Stimulated activated CD4-positive, alpha-beta T cell treated with anti-CD3 and anti-CD28 coated beads, TNF-alpha, amount 100 ng/mL, for 48 hours (primary cell): Measurements from ENCODE around the gene DBNDD1.
A peak's percentile ranks its signal among the peaks of the same experiment; 100 is the strongest.
"Not testable (repeated sequence)": the region's sequence is repeated elsewhere in the genome, so short reads cannot be mapped to it uniquely, and the experiment has no call there.

ENCODE experiments used
- DNase-seq, 3 donors: peaks; one replicate each; pipeline ENCODE4 v3.0.0-alpha.2; 2020; ENCODE audit warnings: low read depth in 3 of 3

The DBNDD1 gene

GRCh38 chr16:90011908-90012501, 7.3 kb downstream of the DBNDD1 start:
- DNase-seq, result no peak

GRCh38 chr16:90011508-90011819, 7.8 kb downstream of the DBNDD1 start:
- DNase-seq, result no peak

- no peak for DNase-seq
Measured at GRCh38 chr16:90010676-90011507, 8.4 kb downstream of the DBNDD1 start.

- no peak for DNase-seq
Measured at GRCh38 chr16:90009172-90009899, 9.9 kb downstream of the DBNDD1 start.

- DNase-seq, result peak; percentile 21 to 54 (median 35)
Measured at GRCh38 chr16:90008708-90009145, 10.5 kb downstream of the DBNDD1 start.

- DNase-seq, result not testable (repeated sequence)
Measured at GRCh38 chr16:90007635-90008234, 11.5 kb downstream of the DBNDD1 start.

GRCh38 chr16:90007015-90007414, 12.2 kb downstream of the DBNDD1 start:
- DNase-seq, result no peak

- no peak for DNase-seq
Measured at GRCh38 chr16:90005956-90006663, 13.1 kb downstream of the DBNDD1 start.

GRCh38 chr16:90004577-90004976, 14.7 kb downstream of the DBNDD1 start:
- no peak for DNase-seq

GRCh38 chr16:90002759-90003158, 16.5 kb downstream of the DBNDD1 start:
- no peak for DNase-seq

- no peak for DNase-seq
Measured at GRCh38 chr16:90001761-90002503, 17.3 kb downstream of the DBNDD1 start.

- no peak for DNase-seq
Measured at GRCh38 chr16:90000733-90001427, 18.4 kb downstream of the DBNDD1 start.

GRCh38 chr16:89999831-90000574, 19.3 kb downstream of the DBNDD1 start:
- no peak for DNase-seq

GRCh38 chr16:89996178-89996489, 23.1 kb downstream of the DBNDD1 start:
- no peak for DNase-seq

- peak; percentile 24 to 56 (median 41) for DNase-seq
Measured at GRCh38 chr16:89995475-89996177, 23.6 kb downstream of the DBNDD1 start.

- DNase-seq, result peak; percentile 32 to 64 (median 48)
Measured at GRCh38 chr16:89994721-89995474, 24.4 kb downstream of the DBNDD1 start.

- no peak for DNase-seq
Measured at GRCh38 chr16:89994389-89994720, 24.9 kb downstream of the DBNDD1 start.

- no peak for DNase-seq
Measured at GRCh38 chr16:89993971-89994370, 25.3 kb downstream of the DBNDD1 start.

- DNase-seq, result no peak
Measured at GRCh38 chr16:89993377-89993776, 25.9 kb downstream of the DBNDD1 start.
